GM23248 (cell line): ENCODE results near the gene PLA2G2D. TPM values are rescaled to one million over a fixed set of nuclear protein-coding genes. Genes with fewer than 3 reads are reported as not detected.
A peak's percentile ranks its signal among the peaks of the same experiment; 100 is the strongest.

ENCODE experiments used
- DNase-seq: peaks from one replicate; pipeline ENCODE4 v3.0.0-alpha.2; 2015
- H2AFZ ChIP-seq: fragments of 200-600 bp; sonication (generic); 2 replicates; pipeline ENCODE4 v1.6.1; 2016; ENCODE audit warnings: antibody characterized with exemption
- H3F3A ChIP-seq: fragments of 200-600 bp; sonication (generic); 2 replicates; pipeline ENCODE4 v1.6.1; 2016; ENCODE audit warnings: mild to moderate bottlenecking, antibody characterized with exemption, mixed run types; ENCODE audit not compliant: insufficient read depth
- H3K27ac ChIP-seq: fragments of 200-600 bp; sonication (generic); 2 replicates; pipeline ENCODE4 v1.5.1; 2016; ENCODE audit warnings: mild to moderate bottlenecking
- H3K27me3 ChIP-seq: fragments of 200-600 bp; sonication (generic); replicated peaks from 2 replicates; pipeline ENCODE4 v1.6.1; 2016; ENCODE audit warnings: mild to moderate bottlenecking; ENCODE audit not compliant: insufficient read depth
- H3K36me3 ChIP-seq: fragments of 200-600 bp; sonication (generic); 2 replicates; pipeline ENCODE4 v1.6.1; 2016; ENCODE audit warnings: low read depth, mild to moderate bottlenecking
- H3K4me1 ChIP-seq: fragments of 200-600 bp; sonication (generic); 2 replicates; pipeline ENCODE4 v1.6.1; 2016; ENCODE audit warnings: mild to moderate bottlenecking; ENCODE audit not compliant: insufficient read depth
- H3K4me2 ChIP-seq: fragments of 200-600 bp; sonication (generic); one replicate; pipeline ENCODE4 v1.6.1; 2016; ENCODE audit warnings: mild to moderate bottlenecking; ENCODE audit not compliant: unreplicated experiment
- H3K4me3 ChIP-seq: fragments of 200-600 bp; sonication (generic); 2 replicates; pipeline ENCODE4 v1.5.1; 2016; ENCODE audit warnings: mild to moderate bottlenecking
- H3K79me2 ChIP-seq: fragments of 200-600 bp; sonication (generic); 2 replicates; pipeline ENCODE4 v1.6.1; 2016; ENCODE audit warnings: mild to moderate bottlenecking; ENCODE audit not compliant: insufficient read depth
- H3K9ac ChIP-seq: fragments of 200-600 bp; sonication (generic); 2 replicates; pipeline ENCODE4 v1.6.1; 2016; ENCODE audit warnings: mild to moderate bottlenecking
- H3K9me2 ChIP-seq: fragments of 200-600 bp; sonication (generic); 2 replicates; pipeline ENCODE4 v1.6.1; 2016; ENCODE audit warnings: mixed run types, mild to moderate bottlenecking, moderate library complexity; ENCODE audit not compliant: insufficient read depth
- H3K9me3 ChIP-seq: fragments of 200-600 bp; sonication (generic); one replicate; pipeline ENCODE4 v1.6.1; 2017; ENCODE audit warnings: low read depth
- H4K20me1 ChIP-seq: fragments of 200-600 bp; sonication (generic); 2 replicates; pipeline ENCODE4 v1.6.0; 2016; ENCODE audit not compliant: insufficient read depth
- EZH2 ChIP-seq: fragments of 200-600 bp; sonication (generic); IDR thresholded peaks from 2 replicates; pipeline ENCODE4 v1.6.1; 2018; ENCODE audit warnings: antibody characterized with exemption, mild to moderate bottlenecking; ENCODE audit not compliant: insufficient read depth, poor library complexity, severe bottlenecking
- EZH2phosphoT487 ChIP-seq: fragments of 200-600 bp; sonication (generic); IDR thresholded peaks from 2 replicates; pipeline ENCODE4 v1.6.1; 2018; ENCODE audit warnings: antibody characterized with exemption, moderate library complexity, mild to moderate bottlenecking, low read depth; ENCODE audit not compliant: insufficient read depth
- whole genome bisulfite sequencing, 2 experiments: methylation state at CpG; one replicate each; pipeline ENCODE4 v1.1.6; 2015 to 2017; ENCODE audit warnings: low lambda C conversion rate in 2 of 2, low coverage in 1 of 2; ENCODE audit errors: missing lambda C conversion rate in 2 of 2; 5-methylcytosine and 5-hydroxymethylcytosine counted together
- in situ Hi-C: fragments of 300-500 bp; cut with MboI; formaldehyde crosslinking; loops from 2 replicates; pipeline ENCODE4 v1.15.0; 2020
- polyA plus RNA-seq: library from polyadenylated mRNA; unstranded; fragments of >200 nt; fragmentation: Nextera tagmentation; extraction: Ambion mirVana; gene quantifications from 2 replicates; pipeline ENCODE4 v1.2.1, GENCODE V29; 2016
- total RNA-seq: library from RNA; depleted of rRNA; stranded (reverse); fragments of >200 nt; shearing (Covaris generic); gene quantifications from 2 replicates; pipeline ENCODE4 v1.2.3, GENCODE V29; 2014

PLA2G2D gene
- total and polyA plus RNA-seq, 2 experiments from 2014 or later: not detected

DNA sequence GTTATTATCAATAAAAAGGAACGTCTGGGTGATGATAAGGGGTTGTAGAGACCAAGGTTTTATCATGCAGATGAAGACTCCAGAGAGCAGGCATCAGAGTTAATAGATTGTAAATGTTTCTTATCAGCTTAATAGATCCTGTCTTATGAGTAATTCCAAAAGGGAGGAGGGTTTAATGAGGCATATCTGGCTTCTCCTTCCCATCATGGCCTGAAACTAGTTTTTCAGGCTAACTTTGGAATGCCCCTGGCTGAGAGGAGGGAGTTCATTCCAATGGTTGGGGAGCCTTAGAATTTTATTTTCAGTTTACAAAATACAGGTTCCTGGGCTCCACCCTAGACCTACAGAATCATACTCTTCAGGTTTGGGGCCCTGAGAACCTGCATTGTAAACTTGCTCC lies 13.5 kb downstream of the PLA2G2D start:
- H4K20me1 ChIP-seq: no peaks in the 10 kb centered on the region
- no peak overlapping the region for H3K27ac ChIP-seq
- peaks cover 11% of the 10 kb centered on the region for H3F3A ChIP-seq
- H2AFZ ChIP-seq: no peak overlapping the region
- no peaks in the 10 kb centered on the region for H3K9me2 ChIP-seq
- no peaks in the 10 kb centered on the region for H3K36me3 ChIP-seq
- H3K9me3 ChIP-seq: no peaks in the 10 kb centered on the region
- no peak overlapping the region for H3K9ac ChIP-seq
- no peak overlapping the region for H3K4me3 ChIP-seq
- no peaks in the 10 kb centered on the region for H3K79me2 ChIP-seq
- DNase-seq: no peak
- in situ Hi-C loops: no loop called here
- peaks cover 19% of the 10 kb centered on the region for H3K4me1 ChIP-seq
- H3K27me3 ChIP-seq: no peaks in the 10 kb centered on the region
- H3K4me2 ChIP-seq: no peak overlapping the region
- WGBS, 2 experiments: 53 to 63% methylated on average over 1 of the region's 1 CpG
- TF ChIP-seq EZH2: no peak
- no peak for TF ChIP-seq EZH2phosphoT487

DNA sequence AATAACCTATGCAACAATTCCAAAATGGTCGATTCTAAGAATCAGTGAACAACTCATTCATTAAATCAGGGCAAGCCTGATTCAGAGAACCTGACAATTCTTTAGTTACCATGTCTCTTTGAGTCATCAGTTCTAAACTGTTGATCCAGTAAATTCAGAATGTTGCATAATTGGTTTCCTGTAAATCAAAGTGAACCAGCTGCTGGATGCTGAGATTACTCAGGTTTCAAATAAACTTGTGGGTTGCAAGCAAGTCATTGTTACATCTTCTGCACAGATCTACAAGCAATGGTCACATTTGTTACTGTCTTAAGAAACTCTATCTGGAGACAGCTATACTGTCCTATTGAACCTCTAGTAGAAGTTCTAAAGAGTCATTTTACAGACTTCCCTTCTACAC lies 16.5 kb downstream of the PLA2G2D start:
- no peak overlapping the region for H3K4me3 ChIP-seq
- no peak overlapping the region for H2AFZ ChIP-seq
- peak overlapping the region; percentile 48 for H3K4me2 ChIP-seq
- peaks cover 19% of the 10 kb centered on the region for H3K4me1 ChIP-seq
- H3K27ac ChIP-seq: peak overlapping the region; percentile 30
- no peaks in the 10 kb centered on the region for H3K9me3 ChIP-seq
- no peaks in the 10 kb centered on the region for H3K27me3 ChIP-seq
- no peak overlapping the region for H3K9ac ChIP-seq
- no peaks in the 10 kb centered on the region for H4K20me1 ChIP-seq
- WGBS, 2 experiments: 4 to 13% methylated on average over 1 of the region's 1 CpG
- in situ Hi-C loops: no loop called here
- peak; percentile 92 for DNase-seq
- peaks cover 10% of the 10 kb centered on the region; the same call in 1 of the 2 replicates for H3F3A ChIP-seq
- H3K9me2 ChIP-seq: no peaks in the 10 kb centered on the region
- no peak for TF ChIP-seq EZH2phosphoT487
- no peak for TF ChIP-seq EZH2
- H3K36me3 ChIP-seq: no peaks in the 10 kb centered on the region
- no peaks in the 10 kb centered on the region for H3K79me2 ChIP-seq

- Histone ChIP-seq H4K20me1 (no peaks in the 10 kb centered on the region), H3K4me3 (no peak overlapping the region), H3K27ac (no peak overlapping the region), H3K79me2 (no peaks in the 10 kb centered on the region), H3K4me2 (no peak overlapping the region), H3K9me2 (no peaks in the 10 kb centered on the region), H3K9me3 (no peaks in the 10 kb centered on the region), H3K27me3 (no peaks in the 10 kb centered on the region), H3K4me1 (peaks cover 16% of the 10 kb centered on the region), H3K36me3 (no peaks in the 10 kb centered on the region), H3F3A (peaks cover 10% of the 10 kb centered on the region; the same call in 1 of the 2 replicates), H3K9ac (no peak overlapping the region), H2AFZ (no peak overlapping the region)
- DNase-seq: peak; percentile 84
- in situ Hi-C loops: no loop called here
- TF ChIP-seq EZH2: no peak
- no peak for TF ChIP-seq EZH2phosphoT487
- WGBS, 2 experiments: 39 to 40% methylated on average over 13 to 14 of the region's 14 CpGs
Measured at GRCh38 chr1:20100632-20101355, 18.5 kb downstream of the PLA2G2D start.

DNA sequence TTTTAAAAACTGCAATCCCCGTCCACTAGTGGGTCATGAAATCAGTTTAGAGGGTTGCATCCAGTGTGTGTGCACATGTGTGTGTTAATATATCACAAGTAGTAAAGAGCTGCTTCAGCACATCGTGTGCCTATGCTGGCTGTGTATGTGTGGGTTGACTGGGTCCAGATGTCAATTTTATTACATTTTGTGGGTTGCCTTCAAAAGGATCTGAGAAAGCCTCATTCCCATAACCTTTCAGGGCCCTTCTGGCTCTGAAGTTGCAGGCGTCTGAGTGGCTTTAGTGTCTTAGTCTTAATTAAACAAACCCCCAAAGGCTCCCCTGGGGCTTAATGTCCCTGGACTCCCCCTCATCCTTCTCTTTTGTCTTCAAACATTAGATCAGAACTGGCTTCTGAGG lies 19.8 kb downstream of the PLA2G2D start:
- 39 to 48% methylated on average over 3 of the region's 3 CpGs for WGBS, 2 experiments
- Histone ChIP-seq H3K4me3 (no peak overlapping the region), H3K9me3 (no peaks in the 10 kb centered on the region), H4K20me1 (no peaks in the 10 kb centered on the region), H3K27ac (no peak overlapping the region), H3K36me3 (no peaks in the 10 kb centered on the region), H3K79me2 (no peaks in the 10 kb centered on the region), H3K4me2 (no peak overlapping the region), H3K27me3 (no peaks in the 10 kb centered on the region), H3K4me1 (peaks cover 13% of the 10 kb centered on the region), H2AFZ (no peak overlapping the region), H3K9ac (no peak overlapping the region), H3F3A (peaks cover 10% of the 10 kb centered on the region; the same call in 1 of the 2 replicates), H3K9me2 (no peaks in the 10 kb centered on the region)
- no peak for TF ChIP-seq EZH2
- TF ChIP-seq EZH2phosphoT487: no peak
- no peak for DNase-seq
- in situ Hi-C loops: no loop called here
